ENCODE results near the gene TRAF1.

DNA sequence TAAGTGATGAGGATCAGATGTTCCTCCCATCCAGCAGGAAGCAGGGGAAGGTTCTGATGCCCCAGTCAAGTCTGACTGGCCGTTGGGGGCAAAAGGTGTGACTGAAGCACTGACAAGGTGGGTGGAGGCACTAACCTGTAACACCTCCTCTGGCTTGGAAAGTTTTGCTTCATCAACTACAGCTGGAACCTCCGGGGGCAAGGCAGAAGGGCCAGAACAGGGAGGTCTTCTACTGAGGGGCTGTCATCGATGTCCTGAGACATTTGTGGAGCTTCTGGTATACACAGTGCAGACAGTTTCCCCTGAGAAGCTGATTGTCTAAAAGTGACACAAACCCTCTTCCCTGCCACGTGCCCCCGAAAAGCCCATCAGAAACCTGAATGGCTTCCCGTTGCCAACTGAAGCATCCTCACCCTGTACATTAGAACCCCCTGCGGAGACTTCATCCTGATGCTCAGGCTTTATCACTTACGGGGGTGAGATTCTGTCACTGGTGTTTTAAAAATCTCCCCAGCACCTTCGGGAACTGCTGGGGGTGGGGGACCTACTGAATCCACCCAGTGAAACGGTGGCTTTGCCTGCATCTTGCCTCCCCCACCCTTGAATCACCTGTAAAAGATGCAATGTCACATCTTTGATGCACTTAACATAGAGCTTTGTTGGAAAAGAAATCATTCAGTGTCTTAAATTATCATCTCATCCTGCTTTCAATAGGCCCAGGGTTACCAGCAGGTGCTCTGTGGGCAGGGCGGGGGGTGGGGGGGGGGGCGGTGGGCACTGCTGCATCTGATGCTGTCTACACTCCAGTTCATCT lies 24.6 kb downstream of the TRAF1 start:
- TF ChIP-seq PREB (CRISPR knock-in tag; IDR thresholded peaks at IDR 0.05; ENCODE audit: borderline replicate concordance) (no peak), CTCF (IDR thresholded peaks at IDR 0.05) (no peak), NFYB (CRISPR knock-in tag; conservative IDR thresholded peaks at IDR 0.05; ENCODE audit: low read depth) (no peak), NR2C2 (CRISPR knock-in tag; IDR thresholded peaks at IDR 0.05) (no peak), PRDM15 (CRISPR knock-in tag; IDR thresholded peaks at IDR 0.05) (no peak), TCF7 (CRISPR knock-in tag; IDR thresholded peaks at IDR 0.05; ENCODE audit: low read depth) (no peak), ESRRA (CRISPR knock-in tag; IDR thresholded peaks at IDR 0.05; ENCODE audit: borderline replicate concordance) (no peak), FOXJ3 (CRISPR knock-in tag; IDR thresholded peaks at IDR 0.05; ENCODE audit: borderline replicate concordance) (no peak), NR3C1 (CRISPR knock-in tag; conservative IDR thresholded peaks at IDR 0.05; ENCODE audit: low read depth) (no peak), ELF4 (CRISPR knock-in tag; IDR thresholded peaks at IDR 0.05; ENCODE audit: low read depth) (no peak)
- TF ChIP-seq, protein P1, sequence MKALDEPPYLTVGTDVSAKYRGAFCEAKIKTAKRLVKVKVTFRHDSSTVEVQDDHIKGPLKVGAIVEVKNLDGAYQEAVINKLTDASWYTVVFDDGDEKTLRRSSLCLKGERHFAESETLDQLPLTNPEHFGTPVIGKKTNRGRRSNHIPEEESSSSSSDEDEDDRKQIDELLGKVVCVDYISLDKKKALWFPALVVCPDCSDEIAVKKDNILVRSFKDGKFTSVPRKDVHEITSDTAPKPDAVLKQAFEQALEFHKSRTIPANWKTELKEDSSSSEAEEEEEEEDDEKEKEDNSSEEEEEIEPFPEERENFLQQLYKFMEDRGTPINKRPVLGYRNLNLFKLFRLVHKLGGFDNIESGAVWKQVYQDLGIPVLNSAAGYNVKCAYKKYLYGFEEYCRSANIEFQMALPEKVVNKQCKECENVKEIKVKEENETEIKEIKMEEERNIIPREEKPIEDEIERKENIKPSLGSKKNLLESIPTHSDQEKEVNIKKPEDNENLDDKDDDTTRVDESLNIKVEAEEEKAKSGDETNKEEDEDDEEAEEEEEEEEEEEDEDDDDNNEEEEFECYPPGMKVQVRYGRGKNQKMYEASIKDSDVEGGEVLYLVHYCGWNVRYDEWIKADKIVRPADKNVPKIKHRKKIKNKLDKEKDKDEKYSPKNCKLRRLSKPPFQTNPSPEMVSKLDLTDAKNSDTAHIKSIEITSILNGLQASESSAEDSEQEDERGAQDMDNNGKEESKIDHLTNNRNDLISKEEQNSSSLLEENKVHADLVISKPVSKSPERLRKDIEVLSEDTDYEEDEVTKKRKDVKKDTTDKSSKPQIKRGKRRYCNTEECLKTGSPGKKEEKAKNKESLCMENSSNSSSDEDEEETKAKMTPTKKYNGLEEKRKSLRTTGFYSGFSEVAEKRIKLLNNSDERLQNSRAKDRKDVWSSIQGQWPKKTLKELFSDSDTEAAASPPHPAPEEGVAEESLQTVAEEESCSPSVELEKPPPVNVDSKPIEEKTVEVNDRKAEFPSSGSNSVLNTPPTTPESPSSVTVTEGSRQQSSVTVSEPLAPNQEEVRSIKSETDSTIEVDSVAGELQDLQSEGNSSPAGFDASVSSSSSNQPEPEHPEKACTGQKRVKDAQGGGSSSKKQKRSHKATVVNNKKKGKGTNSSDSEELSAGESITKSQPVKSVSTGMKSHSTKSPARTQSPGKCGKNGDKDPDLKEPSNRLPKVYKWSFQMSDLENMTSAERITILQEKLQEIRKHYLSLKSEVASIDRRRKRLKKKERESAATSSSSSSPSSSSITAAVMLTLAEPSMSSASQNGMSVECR (CRISPR knock-in tag; IDR thresholded peaks at IDR 0.05; ENCODE audit: borderline replicate concordance) = no peak
- TF ChIP-seq, protein P2, sequence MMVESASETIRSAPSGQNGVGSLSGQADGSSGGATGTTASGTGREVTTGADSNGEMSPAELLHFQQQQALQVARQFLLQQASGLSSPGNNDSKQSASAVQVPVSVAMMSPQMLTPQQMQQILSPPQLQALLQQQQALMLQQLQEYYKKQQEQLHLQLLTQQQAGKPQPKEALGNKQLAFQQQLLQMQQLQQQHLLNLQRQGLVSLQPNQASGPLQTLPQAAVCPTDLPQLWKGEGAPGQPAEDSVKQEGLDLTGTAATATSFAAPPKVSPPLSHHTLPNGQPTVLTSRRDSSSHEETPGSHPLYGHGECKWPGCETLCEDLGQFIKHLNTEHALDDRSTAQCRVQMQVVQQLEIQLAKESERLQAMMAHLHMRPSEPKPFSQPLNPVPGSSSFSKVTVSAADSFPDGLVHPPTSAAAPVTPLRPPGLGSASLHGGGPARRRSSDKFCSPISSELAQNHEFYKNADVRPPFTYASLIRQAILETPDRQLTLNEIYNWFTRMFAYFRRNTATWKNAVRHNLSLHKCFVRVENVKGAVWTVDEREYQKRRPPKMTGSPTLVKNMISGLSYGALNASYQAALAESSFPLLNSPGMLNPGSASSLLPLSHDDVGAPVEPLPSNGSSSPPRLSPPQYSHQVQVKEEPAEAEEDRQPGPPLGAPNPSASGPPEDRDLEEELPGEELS (CRISPR knock-in tag; IDR thresholded peaks at IDR 0.05) = no peak
- TF ChIP-seq, protein P3, sequence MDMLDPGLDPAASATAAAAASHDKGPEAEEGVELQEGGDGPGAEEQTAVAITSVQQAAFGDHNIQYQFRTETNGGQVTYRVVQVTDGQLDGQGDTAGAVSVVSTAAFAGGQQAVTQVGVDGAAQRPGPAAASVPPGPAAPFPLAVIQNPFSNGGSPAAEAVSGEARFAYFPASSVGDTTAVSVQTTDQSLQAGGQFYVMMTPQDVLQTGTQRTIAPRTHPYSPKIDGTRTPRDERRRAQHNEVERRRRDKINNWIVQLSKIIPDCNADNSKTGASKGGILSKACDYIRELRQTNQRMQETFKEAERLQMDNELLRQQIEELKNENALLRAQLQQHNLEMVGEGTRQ (CRISPR knock-in tag; IDR thresholded peaks at IDR 0.05) = no peak
- TF ChIP-seq, protein P4, sequence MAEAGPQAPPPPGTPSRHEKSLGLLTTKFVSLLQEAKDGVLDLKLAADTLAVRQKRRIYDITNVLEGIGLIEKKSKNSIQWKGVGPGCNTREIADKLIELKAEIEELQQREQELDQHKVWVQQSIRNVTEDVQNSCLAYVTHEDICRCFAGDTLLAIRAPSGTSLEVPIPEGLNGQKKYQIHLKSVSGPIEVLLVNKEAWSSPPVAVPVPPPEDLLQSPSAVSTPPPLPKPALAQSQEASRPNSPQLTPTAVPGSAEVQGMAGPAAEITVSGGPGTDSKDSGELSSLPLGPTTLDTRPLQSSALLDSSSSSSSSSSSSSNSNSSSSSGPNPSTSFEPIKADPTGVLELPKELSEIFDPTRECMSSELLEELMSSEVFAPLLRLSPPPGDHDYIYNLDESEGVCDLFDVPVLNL (CRISPR knock-in tag; IDR thresholded peaks at IDR 0.05; ENCODE audit: borderline replicate concordance, low read depth) = no peak

All from WTC11 (cell line).